Activated CD4-positive, alpha-beta T cell treated with anti-CD3 and anti-CD28 coated beads, Interleukin-10, Interleukin-2, amounts not matched to agents 100 ng/mL and 50 ng/mL, durations not matched to agents 16 hours and 8 hours (primary cell): ENCODE measurements around the gene NATD1.

ENCODE experiments used
- DNase-seq: peaks from one replicate; pipeline ENCODE4 v3.0.0-alpha.2; 2020

The NATD1 gene

GRCh38 chr17:21275047-21275578 is 21.9 kb upstream of the NATD1 start:
- DNase-seq = no peak

GRCh38 chr17:21272881-21273792 is 19.9 kb upstream of the NATD1 start:
- no peak for DNase-seq

- no peak for DNase-seq
Observed at GRCh38 chr17:21272250-21272649, 19.0 kb upstream of the NATD1 start.

GRCh38 chr17:21271454-21272183 is 18.4 kb upstream of the NATD1 start:
- DNase-seq = no peak

GRCh38 chr17:21269394-21269793 is 16.2 kb upstream of the NATD1 start:
- DNase-seq = no peak

GRCh38 chr17:21268596-21269188 is 15.5 kb upstream of the NATD1 start:
- DNase-seq = no peak

- DNase-seq = peak; percentile 69
Observed at GRCh38 chr17:21263376-21263775, 10.2 kb upstream of the NATD1 start.

GRCh38 chr17:21262259-21262993 is 9.2 kb upstream of the NATD1 start:
- DNase-seq = no peak

- no peak for DNase-seq
Observed at GRCh38 chr17:21258593-21258992, 5.4 kb upstream of the NATD1 start.

- no peak for DNase-seq
Observed at GRCh38 chr17:21253646-21254441, 634 bp upstream of the NATD1 start.

GRCh38 chr17:21252289-21252795 is 868 bp downstream of the NATD1 start:
- DNase-seq = no peak

- no peak for DNase-seq
Observed at GRCh38 chr17:21251337-21252010, 1.7 kb downstream of the NATD1 start.

- DNase-seq = no peak
Observed at GRCh38 chr17:21250854-21251253, 2.4 kb downstream of the NATD1 start.

- no peak for DNase-seq
Observed at GRCh38 chr17:21249920-21250703, 3.1 kb downstream of the NATD1 start.

GRCh38 chr17:21249086-21249795 is 4.0 kb downstream of the NATD1 start:
- DNase-seq = no peak

- DNase-seq = no peak
Observed at GRCh38 chr17:21248500-21248899, 4.7 kb downstream of the NATD1 start.

- DNase-seq = no peak
Observed at GRCh38 chr17:21247552-21248258, 5.5 kb downstream of the NATD1 start.

- DNase-seq = no peak
Observed at GRCh38 chr17:21246698-21247097, 6.5 kb downstream of the NATD1 start.

- DNase-seq = no peak
Observed at GRCh38 chr17:21245639-21246084, 7.5 kb downstream of the NATD1 start.
